ENCODE data around the gene DAPK3. TPM values are rescaled to one million over a fixed set of nuclear protein-coding genes. Genes with fewer than 3 reads are reported as not detected.

Gene DAPK3
- polyA plus RNA-seq, 1 donor from 2014 or later, result 100 TPM

GRCh38 chr19:3931041-3931440 lies 39.9 kb downstream of the DAPK3 start (continued):
- no peak for TF ChIP-seq CTCF (IDR thresholded peaks at IDR 0.05; ENCODE audit: poor library complexity, severe bottlenecking)
- no peak for TF ChIP-seq POLR2AphosphoS5 (IDR thresholded peaks at IDR 0.05)
- no peak for TF ChIP-seq SMC3 (conservative IDR thresholded peaks at IDR 0.05; ENCODE audit: poor library complexity)

DNA sequence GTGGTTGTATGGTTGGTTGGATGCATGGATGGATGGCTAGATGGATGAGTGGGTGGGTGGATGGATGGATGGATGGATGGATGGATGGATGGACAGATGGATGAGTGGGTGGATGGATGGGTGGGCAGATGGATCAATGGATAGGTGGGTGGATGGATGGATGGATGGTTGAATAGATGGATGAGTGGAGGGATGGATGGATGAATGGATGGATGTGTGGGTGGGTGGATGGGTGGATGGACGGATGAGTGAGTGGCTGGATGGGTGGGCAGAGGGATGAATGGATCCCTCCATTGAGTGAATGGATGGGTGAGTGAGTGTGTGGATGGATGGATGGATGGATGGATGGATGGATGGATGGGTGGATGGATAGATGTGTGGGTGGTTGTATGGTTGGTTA lies 47.0 kb downstream of the DAPK3 start:
- H3K4me2 ChIP-seq (ENCODE audit: low read length), result no peak overlapping the region
- H4K20me1 ChIP-seq (ENCODE audit: insufficient read depth), result no peaks in the 10 kb centered on the region
- H2AFZ ChIP-seq (ENCODE audit: low read depth, low read length), result no peak overlapping the region
- no peaks in the 10 kb centered on the region for H3K9me2 ChIP-seq (ENCODE audit: insufficient read depth, low read length)
- no peak overlapping the region for H3K4me3 ChIP-seq (ENCODE audit: low read length)
- H3K36me3 ChIP-seq (ENCODE audit: insufficient read depth, low read length), result peaks cover 17% of the 10 kb centered on the region
- H3K27ac ChIP-seq (ENCODE audit: low read length), result no peak overlapping the region
- H3K79me2 ChIP-seq (replicated peaks; ENCODE audit: insufficient read depth, low read length), result no peaks in the 10 kb centered on the region
- TF ChIP-seq EP300 (conservative IDR thresholded peaks at IDR 0.05; ENCODE audit: poor library complexity, severe bottlenecking) (no peak), TAF1 (IDR thresholded peaks at IDR 0.05; ENCODE audit: low read depth) (no peak), CTCF (IDR thresholded peaks at IDR 0.05; ENCODE audit: poor library complexity, severe bottlenecking) (no peak), RAD21 (conservative IDR thresholded peaks at IDR 0.05) (no peak), EZH2 (IDR thresholded peaks at IDR 0.05; ENCODE audit: borderline replicate concordance, insufficient read depth, low read length, poor library complexity, severe bottlenecking) (no peak), SMC3 (conservative IDR thresholded peaks at IDR 0.05; ENCODE audit: poor library complexity) (no peak), POLR2AphosphoS5 (IDR thresholded peaks at IDR 0.05) (no peak), MXI1 (conservative IDR thresholded peaks at IDR 0.05; ENCODE audit: poor library complexity, severe bottlenecking) (no peak), REST (IDR thresholded peaks at IDR 0.05; ENCODE audit: borderline replicate concordance) (no peak)
- H3K9ac ChIP-seq (ENCODE audit: low read length), result no peak overlapping the region
- H3K9me3 ChIP-seq (ENCODE audit: low read length), result no peaks in the 10 kb centered on the region
- no peaks in the 10 kb centered on the region for H3K27me3 ChIP-seq (ENCODE audit: insufficient read depth, low read depth, low read length)
- H3F3A ChIP-seq (ENCODE audit: insufficient read depth, low read length, poor library complexity, severe bottlenecking), result no peaks in the 10 kb centered on the region
